HG03045 (cell line): Measurements from ENCODE around the gene CYP11A1.

Source experiments
- ATAC-seq: cut with Tn5 transposase; IDR thresholded peaks from one replicate; pipeline ENCODE4 v1.9.1; 2021; ENCODE audit warnings: mild to moderate bottlenecking, moderate library complexity; ENCODE audit not compliant: unreplicated experiment

Gene CYP11A1

GRCh38 chr15:74350295-74351275 lies 16.9 kb downstream of the CYP11A1 start:
- ATAC-seq: no peak

- no peak for ATAC-seq
Observed at GRCh38 chr15:74349241-74349778, 18.1 kb downstream of the CYP11A1 start.

DNA sequence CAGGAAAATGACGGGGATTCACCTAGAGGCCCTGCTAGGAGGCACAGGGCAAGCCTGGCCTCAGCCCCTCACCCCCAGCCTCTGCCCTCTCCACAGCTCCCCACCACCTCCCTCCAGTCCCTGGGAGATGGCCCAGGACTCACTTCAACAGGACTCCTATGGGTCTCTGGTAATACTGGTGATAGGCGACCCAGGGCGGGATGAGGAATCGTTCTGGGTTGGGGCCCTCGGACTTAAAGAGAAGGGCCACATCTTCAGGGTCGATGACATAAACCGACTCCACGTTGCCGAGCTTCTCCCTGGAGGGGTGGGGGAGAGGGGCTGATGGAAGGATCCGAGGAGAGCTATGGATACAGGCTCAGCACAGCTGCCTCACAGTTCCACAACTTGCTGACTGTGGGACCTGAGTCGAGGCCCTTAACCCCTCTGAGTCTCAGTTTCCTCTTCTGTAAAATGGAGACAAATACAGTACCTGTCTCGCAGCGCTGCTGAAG lies 19.6 kb downstream of the CYP11A1 start:
- ATAC-seq: no peak

- ATAC-seq: no peak
Observed at GRCh38 chr15:74345051-74345450, 22.4 kb downstream of the CYP11A1 start.

- no peak for ATAC-seq
Observed at GRCh38 chr15:74343797-74344127, 23.7 kb downstream of the CYP11A1 start.

DNA sequence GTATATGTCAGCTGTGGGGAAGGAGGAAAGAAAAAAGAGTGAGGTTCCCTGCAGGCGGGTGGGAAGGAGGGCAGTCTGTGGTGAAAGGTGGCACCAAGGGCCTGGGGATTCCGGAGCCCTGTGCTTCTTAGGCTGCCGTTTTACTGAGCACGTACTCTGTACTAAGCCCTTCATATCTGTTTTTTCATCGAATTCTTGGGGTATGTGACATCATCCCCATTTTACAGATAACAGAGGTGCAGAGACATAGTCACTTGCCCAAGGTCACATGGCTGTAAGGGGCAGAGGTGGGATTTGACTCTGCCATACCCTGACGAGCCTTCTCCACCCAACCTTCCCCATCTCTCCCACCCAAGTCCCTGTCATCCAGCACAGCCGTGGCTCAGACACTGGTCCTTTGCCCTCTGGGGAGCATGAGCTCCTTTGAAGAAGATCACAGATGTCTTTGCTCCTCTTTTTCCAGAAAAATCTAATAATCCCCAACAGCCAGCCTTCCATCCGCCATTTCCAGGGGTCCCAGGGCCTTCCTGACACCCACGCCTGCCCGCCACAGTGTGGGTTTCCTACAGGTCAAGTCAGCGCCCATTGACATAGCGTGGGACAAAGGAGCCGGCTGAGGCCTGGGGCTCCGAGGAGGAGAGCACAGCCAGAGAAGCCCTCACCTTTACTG lies 24.2 kb downstream of the CYP11A1 start:
- ATAC-seq: no peak

DNA sequence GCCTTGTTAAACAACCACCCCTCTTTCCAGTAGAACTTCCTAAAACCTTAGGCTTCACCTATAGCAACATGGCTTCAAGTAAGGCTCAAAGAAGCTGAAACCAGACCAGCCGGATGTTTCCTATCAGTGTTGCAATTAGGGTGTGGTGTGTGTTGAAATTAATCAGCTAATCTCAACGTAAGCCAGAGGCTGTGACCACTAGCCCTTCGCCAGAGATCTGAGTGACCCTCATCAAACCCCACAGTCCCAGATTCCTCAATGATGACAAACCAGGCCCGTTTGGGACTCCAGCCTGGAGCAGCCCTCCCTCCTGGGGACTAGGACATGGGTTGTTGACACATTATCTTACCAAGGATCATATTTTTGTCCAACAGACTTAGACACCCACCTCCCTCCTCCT lies 27.3 kb downstream of the CYP11A1 start:
- ATAC-seq: no peak

GRCh38 chr15:74339371-74339770 lies 28.1 kb downstream of the CYP11A1 start:
- ATAC-seq: no peak

DNA sequence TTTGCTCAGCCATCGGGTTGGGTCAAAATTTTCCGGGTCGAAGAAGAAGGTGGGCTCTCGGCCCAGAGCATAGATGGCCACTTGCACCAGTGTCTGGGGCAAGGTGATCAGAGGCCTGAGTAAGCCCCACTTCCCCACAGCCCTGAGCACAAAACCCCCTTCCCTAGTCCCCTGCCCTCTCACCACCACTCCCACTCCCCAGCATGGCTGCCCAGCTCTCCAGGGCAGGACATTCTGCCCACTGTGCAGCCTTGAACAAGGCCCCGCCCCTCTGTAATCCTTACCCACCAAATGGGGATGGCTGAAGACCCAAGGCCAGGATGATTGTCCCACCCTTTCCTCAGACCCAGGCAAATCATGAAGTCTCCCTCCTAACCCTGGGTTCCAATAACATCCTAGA lies 28.8 kb downstream of the CYP11A1 start:
- no peak for ATAC-seq

DNA sequence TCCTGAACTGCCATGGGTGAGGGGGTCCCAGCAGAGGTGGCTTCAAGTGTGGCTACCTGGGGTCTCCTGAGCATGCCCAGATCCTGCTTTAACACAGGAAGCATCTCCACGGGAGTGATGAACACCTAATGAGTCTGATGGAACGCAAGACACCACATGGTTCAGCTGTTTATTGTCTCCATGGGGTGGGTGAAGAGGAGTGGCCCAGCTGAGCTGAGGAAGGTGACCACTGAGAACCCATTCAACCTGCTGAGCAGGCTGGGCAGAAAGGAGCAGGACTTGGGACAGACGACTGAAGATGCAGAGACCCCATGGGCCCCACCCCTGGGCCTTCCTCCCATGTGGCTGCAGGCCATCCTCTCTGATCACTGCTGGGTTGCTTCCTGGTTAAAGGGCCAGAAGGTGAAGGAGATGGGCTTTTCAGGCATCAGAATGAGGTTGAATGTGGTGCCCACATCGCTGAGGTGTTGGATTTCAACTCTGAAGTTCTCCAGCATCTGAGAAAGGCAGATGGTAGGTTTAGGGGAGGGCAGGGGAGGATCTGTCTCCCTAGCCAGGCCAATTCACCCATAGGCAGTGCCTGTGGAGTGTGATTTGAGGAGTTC lies 29.7 kb downstream of the CYP11A1 start:
- no peak for ATAC-seq

DNA sequence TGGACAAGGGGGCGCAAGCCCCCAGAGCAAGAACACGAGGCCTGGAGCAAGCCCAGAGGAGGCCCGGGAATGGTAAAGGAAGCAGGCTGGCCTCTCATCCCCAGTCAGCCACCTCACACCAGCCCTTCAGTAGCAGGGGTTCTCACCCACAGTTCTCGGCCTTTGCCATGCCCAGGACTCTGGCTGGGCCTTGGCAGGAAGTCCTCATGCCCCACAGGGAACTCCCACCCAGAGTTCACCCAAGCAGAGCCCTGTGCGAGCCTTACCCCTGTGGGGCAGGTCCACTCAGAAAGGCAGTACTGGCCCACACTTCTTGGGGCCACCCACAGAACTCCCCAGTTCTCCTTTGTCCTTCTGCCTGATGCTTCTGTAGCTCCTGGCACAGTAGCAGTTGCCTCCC lies 30.3 kb downstream of the CYP11A1 start:
- no peak for ATAC-seq

DNA sequence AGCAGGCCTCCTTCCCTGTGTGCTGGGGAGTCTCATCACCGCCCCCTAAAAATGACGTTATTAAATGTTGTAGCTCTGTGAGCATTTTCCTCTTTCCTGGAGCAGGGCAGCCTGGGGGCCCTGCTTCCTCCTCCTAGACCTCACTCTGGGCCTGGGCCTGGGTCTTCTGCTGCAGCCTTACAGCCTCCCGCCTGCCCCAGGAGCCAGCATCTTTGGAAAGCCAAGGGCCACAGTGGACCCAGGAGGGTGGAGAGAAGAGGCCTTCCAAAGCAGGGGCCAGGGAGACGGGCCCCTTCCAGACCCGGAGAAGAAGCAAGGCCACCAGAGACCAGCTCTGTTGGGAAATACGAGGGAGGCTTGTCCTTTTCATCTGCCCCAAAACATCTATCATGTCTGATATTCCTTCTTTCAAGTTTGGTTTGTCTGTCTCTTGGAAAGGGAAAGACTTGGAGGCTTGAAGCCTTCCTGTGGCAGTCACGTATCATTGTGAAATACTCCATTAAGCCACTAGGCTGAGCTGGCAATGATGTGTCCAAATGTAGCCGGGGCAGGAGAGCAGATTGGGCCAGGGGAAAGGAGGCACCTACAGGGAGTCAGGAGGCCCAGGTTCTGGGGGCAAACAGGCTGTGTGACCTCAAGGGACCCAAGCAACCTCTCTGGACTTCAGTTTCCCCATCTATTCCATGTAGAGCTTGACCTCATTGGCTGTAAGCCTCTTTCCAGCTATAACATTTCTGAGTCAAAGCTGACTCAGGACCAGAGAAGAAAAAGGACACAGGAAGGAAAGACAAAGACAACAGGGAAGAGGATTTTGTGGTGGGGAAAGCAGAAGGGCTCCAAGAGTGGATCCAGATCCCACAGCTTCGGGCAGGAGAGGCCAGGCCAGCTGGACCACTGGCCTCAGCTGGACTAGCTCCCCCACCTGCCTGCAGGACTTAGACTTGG lies 31.1 kb downstream of the CYP11A1 start:
- ATAC-seq: no peak

DNA sequence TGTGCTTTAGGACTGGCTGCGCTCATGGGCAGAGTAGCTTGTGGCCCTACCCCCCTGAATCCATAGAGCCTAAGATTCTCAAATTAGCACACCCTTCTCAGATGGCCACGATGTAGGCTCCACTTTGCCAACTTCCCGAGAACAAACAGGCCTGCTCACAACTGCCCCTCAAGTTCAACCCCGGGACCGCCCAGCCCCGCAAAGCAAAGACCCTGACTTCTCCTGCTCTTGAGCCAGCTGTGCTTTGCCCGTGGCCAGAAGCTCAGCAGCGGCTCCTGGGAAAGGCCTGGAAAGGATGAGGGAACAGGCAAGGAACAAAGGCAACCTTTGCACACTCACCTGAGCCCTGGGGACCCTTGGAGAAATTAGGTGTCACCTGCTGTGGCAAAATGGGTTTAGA lies 32.0 kb downstream of the CYP11A1 start:
- ATAC-seq: no peak

DNA sequence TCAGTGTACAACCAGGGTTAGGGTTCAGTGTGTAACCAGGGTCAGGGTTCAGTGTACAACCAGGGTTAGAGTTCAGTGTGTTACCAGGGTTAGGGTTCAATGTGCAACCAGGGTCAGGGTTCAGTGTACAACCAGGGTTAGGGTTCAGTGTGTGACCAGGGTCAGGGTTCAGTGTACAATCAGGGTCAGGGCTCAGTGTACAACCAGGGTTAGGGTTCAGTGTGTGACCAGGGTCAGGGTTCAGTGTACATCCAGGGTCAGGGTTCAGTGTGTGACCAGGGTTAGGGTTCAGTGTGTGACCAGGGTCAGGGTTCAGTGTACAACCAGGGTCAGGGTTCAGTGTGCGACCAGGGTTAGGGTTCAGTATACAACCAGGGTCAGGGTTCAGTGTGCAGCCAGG lies 33.3 kb downstream of the CYP11A1 start:
- no peak for ATAC-seq

DNA sequence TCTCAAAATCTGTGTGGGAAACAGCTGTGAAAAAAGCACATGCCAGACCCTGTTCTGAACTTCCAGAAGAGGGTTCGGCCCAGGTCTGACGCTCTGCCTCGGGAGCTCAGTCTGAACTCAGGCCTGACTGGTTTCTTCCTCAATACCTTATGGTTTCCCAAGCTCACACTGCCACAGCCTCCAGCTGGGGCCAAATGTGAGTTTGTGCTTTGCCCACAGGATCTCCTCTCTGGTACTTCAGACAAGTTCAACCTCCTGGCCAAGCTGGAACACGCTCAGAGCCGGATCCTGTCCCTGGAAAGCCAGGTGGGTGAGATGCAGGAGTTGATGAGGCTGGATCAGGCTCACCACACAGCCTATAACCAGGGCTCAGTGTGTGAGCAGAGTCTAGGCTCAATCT lies 33.8 kb downstream of the CYP11A1 start:
- no peak for ATAC-seq

DNA sequence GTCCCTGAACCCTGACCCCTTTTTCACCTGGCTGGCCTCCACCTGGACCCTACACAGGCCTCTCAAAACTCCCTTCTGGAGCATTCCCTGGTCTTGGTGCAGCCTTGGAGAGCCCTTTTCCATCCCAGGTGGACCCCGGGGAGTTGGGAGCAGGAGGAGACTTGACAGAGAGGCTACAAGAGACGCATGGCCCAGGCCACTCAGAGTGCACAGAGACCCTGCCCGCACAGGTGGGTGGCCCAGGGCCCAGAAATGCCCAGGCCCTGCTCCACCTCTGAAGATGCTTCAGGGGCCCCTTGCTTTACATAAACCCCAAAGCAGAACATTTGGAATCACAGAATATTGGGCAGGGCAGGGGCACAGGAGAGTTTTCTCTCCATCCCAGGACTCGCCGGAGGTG lies 34.4 kb downstream of the CYP11A1 start:
- no peak for ATAC-seq

GRCh38 chr15:74332611-74333010 lies 34.8 kb downstream of the CYP11A1 start:
- no peak for ATAC-seq

DNA sequence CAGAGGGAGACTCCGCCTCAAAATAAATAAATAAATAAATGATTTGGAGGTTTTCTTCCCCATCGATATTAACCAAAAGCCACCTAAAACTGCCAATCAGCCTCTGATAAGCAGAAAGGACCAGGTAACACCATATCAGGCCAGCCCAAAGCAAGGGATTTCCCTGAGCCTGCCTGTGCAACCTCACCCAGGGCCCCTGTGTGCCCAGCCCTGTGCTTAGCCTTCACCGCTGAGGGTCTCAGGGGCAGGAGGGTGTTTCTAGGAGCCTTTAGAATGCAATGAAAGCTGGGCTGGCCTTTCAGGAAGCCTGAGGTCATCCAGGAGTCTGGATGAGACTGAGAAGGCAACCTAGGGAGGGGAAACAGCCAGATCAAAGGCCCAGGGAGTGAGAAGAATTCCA lies 35.4 kb downstream of the CYP11A1 start:
- no peak for ATAC-seq

- no peak for ATAC-seq
Observed at GRCh38 chr15:74330861-74331408, 36.5 kb downstream of the CYP11A1 start.
